Measurements from ENCODE around the gene ARHGAP18.

Gene ARHGAP18

DNA sequence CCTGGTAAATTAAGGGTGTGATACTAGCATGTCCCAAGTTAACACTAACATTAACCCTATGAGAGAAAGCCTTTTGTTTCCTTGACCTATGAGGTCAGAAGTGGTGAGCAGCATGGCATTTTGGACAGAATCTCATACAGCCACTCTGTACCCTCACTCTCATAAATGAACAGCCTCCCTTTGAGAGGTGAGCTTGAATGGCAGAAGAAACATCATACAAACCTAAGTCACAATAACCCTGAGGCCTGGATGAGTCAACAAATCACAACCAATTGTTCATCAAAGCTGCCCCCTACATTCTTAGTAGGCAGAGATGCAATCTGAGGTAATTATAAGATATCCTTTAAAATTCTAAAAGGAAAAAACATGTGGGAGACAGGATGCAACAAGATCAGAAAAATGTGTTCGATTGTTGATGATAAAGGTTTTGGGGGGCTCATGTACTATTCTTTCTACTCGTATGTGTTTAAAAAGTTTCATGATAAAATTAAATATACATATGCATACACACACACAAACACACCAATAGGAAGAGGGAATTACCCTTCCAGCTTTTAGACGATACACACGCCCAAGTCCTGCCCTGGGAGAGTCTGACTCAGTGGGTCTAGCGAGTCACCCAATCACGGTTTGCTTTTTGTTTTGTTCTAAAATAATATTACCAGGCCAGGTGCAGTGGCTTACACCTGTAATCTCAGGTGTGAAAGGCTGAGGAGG is 117.3 kb downstream of the ARHGAP18 start:
- Histone ChIP-seq H3K4me2 (no peak overlapping the region), H3K4me3 (IDR thresholded peaks at IDR 0.05; ENCODE audit: insufficient read depth, low read depth, low read length) (no peak overlapping the region), H2AFZ (ENCODE audit: low read depth) (no peak overlapping the region), H3K27me3 (ENCODE audit: insufficient read depth, low read depth) (no peaks in the 10 kb centered on the region), H3K36me3 (ENCODE audit: insufficient read depth) (no peaks in the 10 kb centered on the region), H4K20me1 (ENCODE audit: insufficient read depth) (no peaks in the 10 kb centered on the region), H3K27ac (no peak overlapping the region), H3K79me2 (ENCODE audit: insufficient read depth, low read depth) (no peaks in the 10 kb centered on the region), H3K9ac (no peak overlapping the region), H3K4me1 (ENCODE audit: low read depth, poor library complexity, severe bottlenecking) (no peaks in the 10 kb centered on the region)
- no peak for TF ChIP-seq CTCF (conservative IDR thresholded peaks at IDR 0.05; ENCODE audit: low read depth, low read length)

DNA sequence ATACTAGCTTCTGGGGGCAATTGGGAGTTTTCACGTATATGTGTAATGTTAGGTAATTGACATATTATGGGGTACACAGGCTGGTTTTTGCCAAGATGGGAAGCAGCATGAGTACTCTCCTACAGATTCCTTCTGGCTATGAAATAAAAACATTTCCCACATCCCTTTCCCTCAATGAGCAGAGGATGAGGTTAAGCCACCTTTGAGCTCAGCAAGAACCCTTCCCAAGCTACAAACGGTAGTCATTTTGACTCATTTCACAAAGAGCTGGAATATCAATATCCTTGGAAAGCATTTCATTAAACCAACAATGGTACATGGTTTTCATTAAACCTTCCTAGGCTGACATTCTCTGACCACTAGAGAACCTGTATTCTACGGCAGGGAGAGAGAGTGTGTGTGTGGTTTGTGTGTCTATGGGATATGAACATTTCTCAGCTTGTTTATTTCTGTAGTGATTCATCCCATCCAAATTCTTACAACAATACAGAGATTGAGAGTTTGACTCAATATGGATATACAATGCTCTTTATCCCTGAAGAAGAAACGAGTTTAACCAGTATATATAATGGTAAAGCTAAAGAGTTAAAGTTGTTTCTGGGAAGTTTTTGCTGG is 119.5 kb downstream of the ARHGAP18 start:
- Histone ChIP-seq H3K4me2 (no peak overlapping the region), H3K9ac (no peak overlapping the region), H3K27ac (no peak overlapping the region), H3K36me3 (ENCODE audit: insufficient read depth) (no peaks in the 10 kb centered on the region), H3K27me3 (ENCODE audit: insufficient read depth, low read depth) (no peaks in the 10 kb centered on the region), H2AFZ (ENCODE audit: low read depth) (no peak overlapping the region), H3K79me2 (ENCODE audit: insufficient read depth, low read depth) (no peaks in the 10 kb centered on the region), H3K4me1 (ENCODE audit: low read depth, poor library complexity, severe bottlenecking) (no peaks in the 10 kb centered on the region), H4K20me1 (ENCODE audit: insufficient read depth) (no peaks in the 10 kb centered on the region), H3K4me3 (IDR thresholded peaks at IDR 0.05; ENCODE audit: insufficient read depth, low read depth, low read length) (no peak overlapping the region)
- no peak for TF ChIP-seq CTCF (conservative IDR thresholded peaks at IDR 0.05; ENCODE audit: low read depth, low read length)

DNA sequence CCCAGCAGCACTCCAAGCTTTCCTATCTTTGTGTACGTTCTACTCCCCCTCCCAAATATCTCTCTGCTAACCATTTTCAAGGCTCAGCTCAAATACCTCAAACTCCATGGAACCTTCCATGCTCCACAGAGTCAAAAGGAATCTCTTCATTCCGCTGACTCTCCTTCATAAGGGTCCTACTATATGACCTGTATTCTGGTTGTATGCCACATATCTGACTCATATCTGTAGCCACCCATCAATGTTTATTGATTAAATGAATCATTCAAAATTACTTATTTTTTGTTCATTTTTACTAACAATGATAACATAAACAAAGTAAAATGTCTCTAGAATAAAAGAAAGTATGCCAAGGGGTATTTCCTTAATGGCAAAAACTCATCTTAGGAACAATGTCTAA is 123.2 kb downstream of the ARHGAP18 start:
- H3K4me3 ChIP-seq (IDR thresholded peaks at IDR 0.05; ENCODE audit: insufficient read depth, low read depth, low read length): no peak overlapping the region
- TF ChIP-seq CTCF (conservative IDR thresholded peaks at IDR 0.05; ENCODE audit: low read depth, low read length): no peak
- H3K36me3 ChIP-seq (ENCODE audit: insufficient read depth): no peaks in the 10 kb centered on the region
- no peak overlapping the region for H3K9ac ChIP-seq
- H3K27me3 ChIP-seq (ENCODE audit: insufficient read depth, low read depth): no peaks in the 10 kb centered on the region
- no peak overlapping the region for H3K4me2 ChIP-seq
- no peak overlapping the region for H3K27ac ChIP-seq
- no peak overlapping the region for H2AFZ ChIP-seq (ENCODE audit: low read depth)
- H3K4me1 ChIP-seq (ENCODE audit: low read depth, poor library complexity, severe bottlenecking): no peaks in the 10 kb centered on the region
- H3K79me2 ChIP-seq (ENCODE audit: insufficient read depth, low read depth): no peaks in the 10 kb centered on the region
- no peaks in the 10 kb centered on the region for H4K20me1 ChIP-seq (ENCODE audit: insufficient read depth)

GRCh38 chr6:129583866-129584265 is 126.1 kb downstream of the ARHGAP18 start:
- Histone ChIP-seq H3K4me3 (IDR thresholded peaks at IDR 0.05; ENCODE audit: insufficient read depth, low read depth, low read length) (no peak overlapping the region), H3K36me3 (ENCODE audit: insufficient read depth) (no peaks in the 10 kb centered on the region), H3K27me3 (ENCODE audit: insufficient read depth, low read depth) (no peaks in the 10 kb centered on the region), H3K9ac (no peak overlapping the region), H4K20me1 (ENCODE audit: insufficient read depth) (no peaks in the 10 kb centered on the region), H3K27ac (no peak overlapping the region), H2AFZ (ENCODE audit: low read depth) (no peak overlapping the region), H3K4me2 (no peak overlapping the region), H3K79me2 (ENCODE audit: insufficient read depth, low read depth) (no peaks in the 10 kb centered on the region), H3K4me1 (ENCODE audit: low read depth, poor library complexity, severe bottlenecking) (no peaks in the 10 kb centered on the region)
- no peak for TF ChIP-seq CTCF (conservative IDR thresholded peaks at IDR 0.05; ENCODE audit: low read depth, low read length)

Measured in KMS-11 (cell line).